Measurements from ENCODE around the gene TMPO.
"Not testable (repeated sequence)": the region's sequence is repeated elsewhere in the genome, so short reads cannot be mapped to it uniquely, and the experiment has no call there.

Gene TMPO

GRCh38 chr12:98515287-98516110 lies at the start of gene TMPO:
Gene TMPO (plus strand): TSS chr12:98515590. CDS start chr12:98515868, 278 bp downstream.
- DNase-seq = peak; percentile 98

- DNase-seq = no peak
Observed at GRCh38 chr12:98465950-98466602, 49.3 kb upstream of the TMPO start.

GRCh38 chr12:98466640-98467400 lies 48.6 kb upstream of the TMPO start:
- DNase-seq = no peak

GRCh38 chr12:98469109-98469508 lies 46.3 kb upstream of the TMPO start:
- DNase-seq = no peak

GRCh38 chr12:98470469-98471082 lies 44.8 kb upstream of the TMPO start:
- DNase-seq = no peak

- no peak for DNase-seq
Observed at GRCh38 chr12:98471085-98471484, 44.3 kb upstream of the TMPO start.

- DNase-seq = no peak
Observed at GRCh38 chr12:98475565-98475908, 39.9 kb upstream of the TMPO start.

GRCh38 chr12:98478606-98479005 lies 36.8 kb upstream of the TMPO start:
- no peak for DNase-seq

- DNase-seq = no peak
Observed at GRCh38 chr12:98483621-98484503, 31.5 kb upstream of the TMPO start.

- DNase-seq = no peak
Observed at GRCh38 chr12:98485792-98486340, 29.5 kb upstream of the TMPO start.

GRCh38 chr12:98488416-98488815 lies 27.0 kb upstream of the TMPO start:
- DNase-seq = not testable (repeated sequence)

GRCh38 chr12:98489176-98489575 lies 26.2 kb upstream of the TMPO start:
- no peak for DNase-seq

- peak; percentile 93 for DNase-seq
Observed at GRCh38 chr12:98490501-98491453, 24.6 kb upstream of the TMPO start.

GRCh38 chr12:98492580-98493140 lies 22.7 kb upstream of the TMPO start:
- no peak for DNase-seq

GRCh38 chr12:98501266-98501629 lies 14.1 kb upstream of the TMPO start:
- not testable (repeated sequence) for DNase-seq

GRCh38 chr12:98503342-98503591 lies 12.1 kb upstream of the TMPO start:
- peak; percentile 95 for DNase-seq

- DNase-seq = peak; percentile 96
Observed at GRCh38 chr12:98503592-98504367, 11.6 kb upstream of the TMPO start.

- DNase-seq = no peak
Observed at GRCh38 chr12:98504368-98504617, 11.1 kb upstream of the TMPO start.

GRCh38 chr12:98509063-98509462 lies 6.3 kb upstream of the TMPO start:
- DNase-seq = no peak

- not testable (repeated sequence) for DNase-seq
Observed at GRCh38 chr12:98511806-98512205, 3.6 kb upstream of the TMPO start.

All from right hindlimb (tissue), 1 donor.